ENCODE results near the gene DOK3.
A peak's percentile ranks its signal among the peaks of the same experiment; 100 is the strongest.

The DOK3 gene

GRCh38 chr5:177455661-177456590, 53.7 kb downstream of the DOK3 start:
- Histone ChIP-seq H2AFZ (ENCODE audit: low read depth, low read length) (peak overlapping the region; percentile 72), H3K27me3 (ENCODE audit: insufficient read depth, low read length, poor library complexity) (no peaks in the 10 kb centered on the region), H3K4me2 (ENCODE audit: insufficient read depth, low read length) (peak overlapping the region; percentile 98), H3K9me3 (ENCODE audit: insufficient read depth, low read length, severe bottlenecking) (no peaks in the 10 kb centered on the region), H3K4me3 (ENCODE audit: low read depth in 1 of 2, low read length in 2 of 2) (peak overlapping the region; percentile 24 to 75; a peak in 3 of 4 replicates), H3K4me1 (ENCODE audit: insufficient read depth, low read length) (peaks cover 30% of the 10 kb centered on the region), H3K79me2 (ENCODE audit: insufficient read depth, low read length) (no peaks in the 10 kb centered on the region), H3K9ac (ENCODE audit: low read depth, low read length) (peak overlapping the region; percentile 67), H3K36me3 (ENCODE audit: insufficient read depth, low read length) (peaks cover 30% of the 10 kb centered on the region), H3K27ac (ENCODE audit: low read length) (peak overlapping the region; percentile 52), H4K20me1 (ENCODE audit: insufficient read depth, low read length) (peaks cover 56% of the 10 kb centered on the region)
- peak; percentile 48 for ATAC-seq (ENCODE audit: insufficient read depth, low read depth)
- TF ChIP-seq, protein P1, sequence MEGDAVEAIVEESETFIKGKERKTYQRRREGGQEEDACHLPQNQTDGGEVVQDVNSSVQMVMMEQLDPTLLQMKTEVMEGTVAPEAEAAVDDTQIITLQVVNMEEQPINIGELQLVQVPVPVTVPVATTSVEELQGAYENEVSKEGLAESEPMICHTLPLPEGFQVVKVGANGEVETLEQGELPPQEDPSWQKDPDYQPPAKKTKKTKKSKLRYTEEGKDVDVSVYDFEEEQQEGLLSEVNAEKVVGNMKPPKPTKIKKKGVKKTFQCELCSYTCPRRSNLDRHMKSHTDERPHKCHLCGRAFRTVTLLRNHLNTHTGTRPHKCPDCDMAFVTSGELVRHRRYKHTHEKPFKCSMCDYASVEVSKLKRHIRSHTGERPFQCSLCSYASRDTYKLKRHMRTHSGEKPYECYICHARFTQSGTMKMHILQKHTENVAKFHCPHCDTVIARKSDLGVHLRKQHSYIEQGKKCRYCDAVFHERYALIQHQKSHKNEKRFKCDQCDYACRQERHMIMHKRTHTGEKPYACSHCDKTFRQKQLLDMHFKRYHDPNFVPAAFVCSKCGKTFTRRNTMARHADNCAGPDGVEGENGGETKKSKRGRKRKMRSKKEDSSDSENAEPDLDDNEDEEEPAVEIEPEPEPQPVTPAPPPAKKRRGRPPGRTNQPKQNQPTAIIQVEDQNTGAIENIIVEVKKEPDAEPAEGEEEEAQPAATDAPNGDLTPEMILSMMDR (IDR thresholded peaks at IDR 0.05; ENCODE audit: borderline replicate concordance, extremely low read depth, low read length, poor library complexity, severe bottlenecking): peak; percentile 95
- TF ChIP-seq EZH2 (IDR thresholded peaks at IDR 0.05; ENCODE audit: borderline replicate concordance, low read depth, low read length, severe bottlenecking): no peak
- DNase-seq: peak; percentile 93

DNA sequence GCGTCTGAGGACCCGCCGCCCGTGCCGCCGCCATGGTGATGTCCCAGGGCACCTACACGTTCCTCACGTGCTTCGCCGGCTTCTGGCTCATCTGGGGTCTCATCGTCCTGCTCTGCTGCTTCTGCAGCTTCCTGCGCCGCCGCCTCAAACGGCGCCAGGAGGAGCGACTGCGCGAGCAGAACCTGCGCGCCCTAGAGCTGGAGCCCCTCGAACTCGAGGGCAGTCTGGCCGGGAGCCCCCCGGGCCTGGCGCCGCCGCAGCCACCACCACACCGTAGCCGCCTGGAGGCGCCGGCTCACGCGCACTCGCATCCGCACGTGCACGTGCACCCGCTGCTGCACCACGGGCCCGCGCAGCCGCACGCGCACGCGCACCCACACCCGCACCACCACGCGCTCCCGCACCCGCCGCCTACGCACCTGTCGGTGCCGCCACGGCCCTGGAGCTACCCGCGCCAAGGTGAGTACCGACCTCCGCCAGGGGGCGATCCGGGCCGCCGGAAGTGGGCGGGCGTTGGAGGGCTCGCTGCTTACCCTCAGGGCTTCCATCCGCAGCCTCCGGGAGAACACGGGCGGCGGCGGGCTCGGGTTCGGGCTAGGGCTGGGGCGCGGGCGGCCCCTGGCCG, 54.5 kb downstream of the DOK3 start:
- peak; percentile 86 for DNase-seq
- Histone ChIP-seq H3K4me3 (ENCODE audit: low read depth in 1 of 2, low read length in 2 of 2) (peak overlapping the region; percentile 24 to 75; a peak in 3 of 4 replicates), H3K27ac (ENCODE audit: low read length) (peak overlapping the region; percentile 56), H3K9me3 (ENCODE audit: insufficient read depth, low read length, severe bottlenecking) (no peaks in the 10 kb centered on the region), H3K4me2 (ENCODE audit: insufficient read depth, low read length) (peak overlapping the region; percentile 98), H3K79me2 (ENCODE audit: insufficient read depth, low read length) (no peaks in the 10 kb centered on the region), H3K27me3 (ENCODE audit: insufficient read depth, low read length, poor library complexity) (no peaks in the 10 kb centered on the region), H3K36me3 (ENCODE audit: insufficient read depth, low read length) (peaks cover 28% of the 10 kb centered on the region), H2AFZ (ENCODE audit: low read depth, low read length) (peak overlapping the region; percentile 72), H4K20me1 (ENCODE audit: insufficient read depth, low read length) (peaks cover 59% of the 10 kb centered on the region), H3K9ac (ENCODE audit: low read depth, low read length) (peak overlapping the region; percentile 67), H3K4me1 (ENCODE audit: insufficient read depth, low read length) (peaks cover 30% of the 10 kb centered on the region)
- TF ChIP-seq, protein P1 (IDR thresholded peaks at IDR 0.05; ENCODE audit: borderline replicate concordance, extremely low read depth, low read length, poor library complexity, severe bottlenecking): peak; percentile 81
- no peak for TF ChIP-seq EZH2 (IDR thresholded peaks at IDR 0.05; ENCODE audit: borderline replicate concordance, low read depth, low read length, severe bottlenecking)
- ATAC-seq (ENCODE audit: insufficient read depth, low read depth): peak; percentile 70

- Histone ChIP-seq H3K9ac (ENCODE audit: low read depth, low read length) (peak overlapping the region; percentile 67), H2AFZ (ENCODE audit: low read depth, low read length) (peak overlapping the region; percentile 72), H3K9me3 (ENCODE audit: insufficient read depth, low read length, severe bottlenecking) (no peaks in the 10 kb centered on the region), H3K36me3 (ENCODE audit: insufficient read depth, low read length) (peaks cover 22% of the 10 kb centered on the region), H3K79me2 (ENCODE audit: insufficient read depth, low read length) (no peaks in the 10 kb centered on the region), H3K27me3 (ENCODE audit: insufficient read depth, low read length, poor library complexity) (peaks cover 5% of the 10 kb centered on the region), H3K4me3 (ENCODE audit: low read depth in 1 of 2, low read length in 2 of 2) (peak overlapping the region; percentile 24 to 75; a peak in 3 of 4 replicates), H3K27ac (ENCODE audit: low read length) (peak overlapping the region; percentile 56; the same call in 1 of the 2 replicates), H3K4me1 (ENCODE audit: insufficient read depth, low read length) (peaks cover 30% of the 10 kb centered on the region), H4K20me1 (ENCODE audit: insufficient read depth, low read length) (peaks cover 60% of the 10 kb centered on the region), H3K4me2 (ENCODE audit: insufficient read depth, low read length) (peak overlapping the region; percentile 98)
- TF ChIP-seq, protein P1 (IDR thresholded peaks at IDR 0.05; ENCODE audit: borderline replicate concordance, extremely low read depth, low read length, poor library complexity, severe bottlenecking): peak; percentile 95
- TF ChIP-seq EZH2 (IDR thresholded peaks at IDR 0.05; ENCODE audit: borderline replicate concordance, low read depth, low read length, severe bottlenecking): no peak
- peak; percentile 89 for DNase-seq
- peak; percentile 57 for ATAC-seq (ENCODE audit: insufficient read depth, low read depth)
Measured at GRCh38 chr5:177454397-177455035, 55.1 kb downstream of the DOK3 start.

Measured in DND-41 (cell line).